ENCODE results near the gene ADAMTSL2. TPM values are rescaled to one million over a fixed set of nuclear protein-coding genes. Genes with fewer than 3 reads are reported as not detected.

The ADAMTSL2 gene
- total and polyA plus RNA-seq, 2 of the 13 experiments (the other 11 are each of a cell fraction or from before 2014, with no cell fraction given), result 1.9 to 3.8 TPM

- TF ChIP-seq PRDM15 (CRISPR knock-in tag; IDR thresholded peaks at IDR 0.05) (no peak), PPARG (CRISPR knock-in tag; conservative IDR thresholded peaks at IDR 0.05) (no peak), CCAR2 (optimal IDR thresholded peaks at IDR 0.05; ENCODE audit: low read depth, low read length) (no peak)
These were observed 46.5 kb downstream of the ADAMTSL2 start (continued) for GRCh38 chr9:133581011-133581410.

- in situ Hi-C loops (cut with HindIII; ENCODE audit: extremely low pct_ligation_motif_present, low pct_unique_long_range_greater_than_20kb) (no loop called here), intact Hi-C loops (cut with micrococcal nuclease; ENCODE audit: unreplicated experiment) (no loop called here)
- Histone ChIP-seq H3K36me3 (replicated peaks in 1 of 2; ENCODE audit: control insufficient read depth in 1 of 2, insufficient read depth in 2 of 2, low read length in 2 of 2) (no peaks in the 10 kb centered on the region), H3K4me3 (replicated peaks in 1 of 3; ENCODE audit: insufficient read depth in 1 of 3, low read depth in 2 of 3, low read length in 3 of 3) (no peak overlapping the region), H3K27me3 (ENCODE audit: control insufficient read depth in 1 of 2, insufficient read depth in 2 of 2, low read length in 2 of 2) (peaks cover 28 to 94% of the 10 kb centered on the region in 2 experiments), H3K9ac (ENCODE audit: insufficient read depth, low read depth, low read length) (no peak overlapping the region), H3K79me2 (ENCODE audit: insufficient read depth, low read length) (no peaks in the 10 kb centered on the region), H3K9me3 (ENCODE audit: low read length) (no peaks in the 10 kb centered on the region), H3K4me2 (ENCODE audit: low read depth, low read length) (no peak overlapping the region), H3K27ac (ENCODE audit: extremely low read length, insufficient read depth, low read length) (no peak overlapping the region), H3K4me1 (ENCODE audit: insufficient read depth, low read length) (peaks cover 9% of the 10 kb centered on the region), H4K20me1 (ENCODE audit: insufficient read depth, low read length) (no peaks in the 10 kb centered on the region), H2AFZ (ENCODE audit: low read length) (no peak overlapping the region)
- WGBS (ENCODE audit: low lambda C conversion rate), result 32% methylated on average over 19 of the region's 19 CpGs
- DNase-seq (ENCODE audit: low spot score) (no peak), ATAC-seq (no peak), FAIRE-seq (no peak)
- TF ChIP-seq MNT (IDR thresholded peaks at IDR 0.05), result peak; percentile 34
- TF ChIP-seq NAIF1 (CRISPR knock-in tag; IDR thresholded peaks at IDR 0.05; ENCODE audit: borderline replicate concordance), result no peak
- TF ChIP-seq ZNF816 (CRISPR knock-in tag; IDR thresholded peaks at IDR 0.05; ENCODE audit: borderline replicate concordance), result no peak
- peak; percentile 69 for TF ChIP-seq CREB1 (IDR thresholded peaks at IDR 0.05)
- no peak for TF ChIP-seq CREB1 (CRISPR knock-in tag; IDR thresholded peaks at IDR 0.05)
- no TSS peak for BruUV-seq (replicated peaks)
- ChIA-PET CTCF (ENCODE audit: low intra/inter-chr PET ratio, low total read pairs) (no interaction called here), POLR2A (no interaction called here)
These were observed 47.2 kb downstream of the ADAMTSL2 start for GRCh38 chr9:133581513-133582343.
